Astrocyte (in vitro differentiated cells and primary cell): Measurements from ENCODE around the gene RCAN3.
"Not testable (repeated sequence)": the region's sequence is repeated elsewhere in the genome, so short reads cannot be mapped to it uniquely, and the experiment has no call there.

Experiments
- CTCF ChIP-seq: IDR thresholded peaks from 2 replicates; pipeline ENCODE4 v1.5.1; 2011; ENCODE audit warnings: low read depth, mild to moderate bottlenecking, inconsistent platforms, low read length, moderate library complexity; ENCODE audit not compliant: insufficient read depth
- EZH2 ChIP-seq: IDR thresholded peaks from 2 replicates; pipeline ENCODE4 v1.6.1; 2012; ENCODE audit warnings: mild to moderate bottlenecking, low read length, inconsistent platforms; ENCODE audit not compliant: insufficient read depth

GRCh38 chr1:24462128-24462527 lies 40.5 kb upstream of the RCAN3 start:
- not testable (repeated sequence) for TF ChIP-seq CTCF, EZH2
